Fibroblast of lung (primary cell): ENCODE results near the gene SPEF2. TPM values are rescaled to one million over a fixed set of nuclear protein-coding genes. Genes with fewer than 3 reads are reported as not detected.

ENCODE experiments used
- DNase-seq, 2 donors: peaks; one replicate each; pipeline versions ENCODE4 v3.0.0 to v3.0.0-alpha.2; 2010; ENCODE audit warnings: low read depth in 2 of 2
- H2AFZ ChIP-seq: 2 replicates; pipeline ENCODE4 v1.5.1; 2012; ENCODE audit warnings: low read length, control low read depth, inconsistent platforms
- H3K27ac ChIP-seq: 2 replicates; pipeline ENCODE4 v1.5.1; 2011; ENCODE audit warnings: low read length, control low read depth; ENCODE audit not compliant: insufficient read depth
- H3K27me3 ChIP-seq: 2 replicates; pipeline ENCODE4 v1.5.1; 2011; ENCODE audit warnings: mild to moderate bottlenecking, low read length; ENCODE audit not compliant: control insufficient read depth, insufficient read depth
- H3K36me3 ChIP-seq: 2 replicates; pipeline ENCODE4 v1.5.1; 2011; ENCODE audit warnings: low read length; ENCODE audit not compliant: control insufficient read depth, insufficient read depth
- H3K4me1 ChIP-seq: 2 replicates; pipeline ENCODE4 v1.5.1; 2011; ENCODE audit warnings: low read length; ENCODE audit not compliant: control insufficient read depth, insufficient read depth; ENCODE audit errors: extremely low read depth
- H3K4me2 ChIP-seq: 2 replicates; pipeline ENCODE4 v1.5.1; 2011; ENCODE audit warnings: low read length, control low read depth; ENCODE audit not compliant: insufficient read depth; ENCODE audit errors: extremely low read depth
- H3K4me3 ChIP-seq, 4 experiments: fragments of 200-600 bp in 1 of 4; sonication (generic) in 1 of 4; replicated peaks in 1 of 4; 2 replicates each; pipeline ENCODE4 v1.5.1; 2011 to 2016; ENCODE audit warnings: low read length in 4 of 4, low read depth in 3 of 4, mild to moderate bottlenecking in 3 of 4, control low read depth in 2 of 4, inconsistent platforms in 1 of 4, mixed read lengths in 1 of 4; ENCODE audit not compliant: insufficient read depth in 1 of 4; ENCODE audit errors: control extremely low read depth in 1 of 4
- H3K79me2 ChIP-seq: 2 replicates; pipeline ENCODE4 v1.5.1; 2012; ENCODE audit warnings: mild to moderate bottlenecking, low read length, inconsistent platforms; ENCODE audit not compliant: control insufficient read depth, insufficient read depth
- H3K9ac ChIP-seq: 2 replicates; pipeline ENCODE4 v1.5.1; 2011; ENCODE audit warnings: mild to moderate bottlenecking, low read length, control low read depth; ENCODE audit not compliant: insufficient read depth
- H3K9me3 ChIP-seq: 2 replicates; pipeline ENCODE4 v1.5.1; 2012; ENCODE audit warnings: low read depth, low read length; ENCODE audit not compliant: control insufficient read depth, insufficient read depth
- H4K20me1 ChIP-seq: 2 replicates; pipeline ENCODE4 v1.5.1; 2011; ENCODE audit warnings: low read length; ENCODE audit not compliant: control insufficient read depth, insufficient read depth; ENCODE audit errors: extremely low read depth
- CTCF ChIP-seq, 2 donors: IDR thresholded peaks in 1 of 2; conservative IDR thresholded peaks in 1 of 2; 1 replicate in 1 of 2; 2 replicates in 1 of 2; pipeline ENCODE4 v1.5.1; 2011 to 2012; ENCODE audit warnings: low read length in 2 of 2, control low read depth in 1 of 2, inconsistent platforms in 1 of 2, low read depth in 1 of 2, mild to moderate bottlenecking in 1 of 2
- EZH2 ChIP-seq: IDR thresholded peaks from 2 replicates; pipeline ENCODE4 v1.5.1; 2012; ENCODE audit warnings: low read length, control low read depth, mild to moderate bottlenecking; ENCODE audit errors: missing control alignments
- polyA plus RNA-seq, 2 donors: library from polyadenylated mRNA; depleted of rRNA in 1 of 2; stranded (reverse) in 1 of 2; unstranded in 1 of 2; fragments of >200 nt; gene quantifications; 2 replicates each; pipeline ENCODE4 v1.2.1, GENCODE V29; 2011 to 2012; ENCODE audit warnings: missing spikeins in 1 of 2
- total RNA-seq: library from RNA; depleted of rRNA; stranded (reverse); fragments of >200 nt; gene quantifications from 2 replicates; pipeline ENCODE4 v1.2.1, GENCODE V29; 2014

The SPEF2 gene
- total and polyA plus RNA-seq, 2 donors (not counting 1 experiment from before 2014, with no cell fraction given) = 5.2 to 5.9 TPM

GRCh38 chr5:35790457-35790822, 172.8 kb downstream of the SPEF2 start:
- no peaks in the 10 kb centered on the region for H3K27me3 ChIP-seq
- H3K4me3 ChIP-seq = no peak overlapping the region
- H4K20me1 ChIP-seq = no peaks in the 10 kb centered on the region
- H3K4me1 ChIP-seq = peaks cover 7% of the 10 kb centered on the region
- H3K9ac ChIP-seq = no peak overlapping the region
- H2AFZ ChIP-seq = no peak overlapping the region
- DNase-seq = no peak
- H3K4me2 ChIP-seq = no peak overlapping the region
- no peak overlapping the region for H3K27ac ChIP-seq
- no peak for TF ChIP-seq EZH2
- no peak for TF ChIP-seq CTCF (conservative IDR thresholded peaks at IDR 0.05 in 1 of 2, IDR thresholded peaks at IDR 0.05 in 1 of 2; ENCODE audit: low read depth in 1 of 2, low read length in 2 of 2)
- H3K79me2 ChIP-seq = no peaks in the 10 kb centered on the region
- H3K9me3 ChIP-seq = no peaks in the 10 kb centered on the region
- H3K36me3 ChIP-seq = no peaks in the 10 kb centered on the region

GRCh38 chr5:35794328-35794619, 176.6 kb downstream of the SPEF2 start:
- H3K9me3 ChIP-seq = no peaks in the 10 kb centered on the region
- no peaks in the 10 kb centered on the region for H3K79me2 ChIP-seq
- no peak overlapping the region for H3K4me2 ChIP-seq
- no peaks in the 10 kb centered on the region for H3K27me3 ChIP-seq
- no peaks in the 10 kb centered on the region for H3K36me3 ChIP-seq
- no peaks in the 10 kb centered on the region for H4K20me1 ChIP-seq
- H3K4me3 ChIP-seq = no peak overlapping the region
- peaks cover 7% of the 10 kb centered on the region for H3K4me1 ChIP-seq
- no peak overlapping the region for H3K27ac ChIP-seq
- H3K9ac ChIP-seq = no peak overlapping the region
- no peak overlapping the region for H2AFZ ChIP-seq
- TF ChIP-seq EZH2 = no peak
- no peak for TF ChIP-seq CTCF (conservative IDR thresholded peaks at IDR 0.05 in 1 of 2, IDR thresholded peaks at IDR 0.05 in 1 of 2; ENCODE audit: low read depth in 1 of 2, low read length in 2 of 2)
- DNase-seq = no peak

GRCh38 chr5:35794684-35795375, 177.2 kb downstream of the SPEF2 start:
- peaks cover 5% of the 10 kb centered on the region for H3K4me1 ChIP-seq
- no peaks in the 10 kb centered on the region for H4K20me1 ChIP-seq
- no peak overlapping the region for H3K4me3 ChIP-seq
- H3K9me3 ChIP-seq = no peaks in the 10 kb centered on the region
- H3K27me3 ChIP-seq = no peaks in the 10 kb centered on the region
- H3K9ac ChIP-seq = no peak overlapping the region
- no peak for DNase-seq
- no peak overlapping the region for H2AFZ ChIP-seq
- no peak overlapping the region for H3K27ac ChIP-seq
- H3K4me2 ChIP-seq = no peak overlapping the region
- no peak for TF ChIP-seq CTCF (conservative IDR thresholded peaks at IDR 0.05 in 1 of 2, IDR thresholded peaks at IDR 0.05 in 1 of 2; ENCODE audit: low read depth in 1 of 2, low read length in 2 of 2)
- no peak for TF ChIP-seq EZH2
- no peaks in the 10 kb centered on the region for H3K36me3 ChIP-seq
- no peaks in the 10 kb centered on the region for H3K79me2 ChIP-seq
